Stimulated activated CD8-positive, alpha-beta memory T cell treated with anti-CD3 and anti-CD28 coated beads, Interleukin-4, amount 100 ng/mL, for 4 hours (primary cell): ENCODE results near the gene ARGLU1.

Source experiments
- DNase-seq, 2 donors: peaks; one replicate each; pipeline ENCODE4 v3.0.0-alpha.2; 2020; ENCODE audit warnings: low read depth in 2 of 2, low spot score in 1 of 2

The ARGLU1 gene

DNA sequence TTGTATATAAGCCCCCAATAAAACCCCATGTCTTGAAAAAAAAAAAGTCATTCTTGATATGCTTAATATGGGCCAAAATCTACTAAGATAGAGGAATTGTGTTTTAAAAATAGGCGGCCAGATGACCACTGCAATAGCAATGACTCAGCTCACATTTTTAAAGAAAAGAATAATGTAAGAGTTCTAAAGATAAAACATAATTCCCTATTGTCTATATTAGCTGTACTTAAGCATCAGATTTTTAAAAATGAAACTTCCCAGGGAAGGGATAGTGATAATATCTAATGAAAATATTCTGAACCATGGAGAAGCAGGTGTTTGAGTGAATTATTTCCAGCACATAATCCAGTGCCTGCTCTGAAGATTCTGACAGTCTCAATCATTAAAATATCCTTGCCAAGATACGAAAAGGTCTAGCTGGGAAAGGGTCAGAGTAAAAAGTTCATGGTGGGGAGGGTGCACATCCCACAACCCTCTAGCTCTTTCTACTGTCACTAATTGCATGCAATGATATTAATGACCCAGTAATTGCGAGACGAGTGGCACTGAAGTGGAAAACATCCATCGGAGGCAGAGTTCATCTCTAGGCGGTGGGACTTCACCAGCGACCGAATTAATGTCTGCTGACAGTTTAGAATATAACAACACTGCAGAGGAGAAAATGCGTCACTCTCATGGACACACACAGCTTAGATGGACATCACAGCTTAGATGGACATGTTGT lies 64.0 kb downstream of the ARGLU1 start:
- DNase-seq: no peak

DNA sequence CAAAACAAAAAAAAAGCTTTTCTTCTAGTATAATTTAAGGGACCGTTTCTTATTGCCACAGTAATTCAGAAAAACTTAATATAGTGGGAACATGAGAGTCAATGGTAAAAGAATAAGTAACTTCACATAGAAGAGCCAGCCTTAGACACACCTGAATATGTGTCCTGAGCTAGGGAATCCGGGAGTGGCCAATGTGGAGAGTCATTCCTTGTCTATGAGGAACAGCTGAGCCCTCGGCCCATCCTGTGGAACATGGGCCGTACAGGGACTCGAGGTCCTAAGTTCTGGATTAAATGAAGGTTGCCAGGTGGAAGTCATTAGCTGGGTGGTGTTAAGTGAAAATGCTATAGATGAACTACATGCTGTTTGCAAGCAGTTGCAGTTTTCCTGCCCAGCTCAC lies 64.7 kb downstream of the ARGLU1 start:
- DNase-seq: no peak

DNA sequence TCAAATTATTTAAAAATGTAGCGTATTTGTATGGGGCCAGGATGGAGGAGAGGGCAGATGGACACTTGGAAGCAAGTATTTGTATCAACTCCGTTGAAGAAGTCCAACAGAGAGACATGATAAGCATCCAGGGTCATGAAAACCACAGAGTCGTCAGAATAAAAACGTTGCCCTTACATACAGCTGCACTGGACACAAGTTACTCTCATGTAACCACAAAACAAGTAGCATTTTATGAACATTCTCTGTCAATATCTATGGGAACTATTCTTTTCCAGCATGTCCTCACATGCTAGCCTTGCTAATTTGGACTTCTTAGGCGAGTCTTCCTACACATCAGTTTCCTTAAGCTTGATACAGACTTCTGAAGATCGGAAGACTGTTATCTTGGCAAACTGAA lies 67.5 kb downstream of the ARGLU1 start:
- no peak for DNase-seq

DNA sequence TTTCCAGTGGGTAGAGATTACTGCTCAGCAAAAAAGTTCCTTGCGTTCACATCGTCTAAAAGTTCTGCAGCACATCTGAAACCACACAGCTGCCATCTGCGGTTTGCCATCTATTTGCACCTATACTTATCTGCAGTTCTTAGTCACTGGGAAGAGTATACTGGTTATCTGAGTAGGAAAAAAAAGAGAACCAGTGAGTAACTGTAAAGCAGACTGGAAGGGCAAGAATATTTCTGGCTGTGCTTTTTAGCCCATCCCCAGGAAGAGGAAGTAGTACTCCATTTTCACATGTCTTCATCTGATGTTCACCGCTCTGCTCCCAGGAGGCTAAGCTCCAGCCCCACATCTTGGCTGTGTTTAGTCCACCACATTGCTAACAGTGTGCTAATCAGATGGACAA lies 68.0 kb downstream of the ARGLU1 start:
- no peak for DNase-seq

DNA sequence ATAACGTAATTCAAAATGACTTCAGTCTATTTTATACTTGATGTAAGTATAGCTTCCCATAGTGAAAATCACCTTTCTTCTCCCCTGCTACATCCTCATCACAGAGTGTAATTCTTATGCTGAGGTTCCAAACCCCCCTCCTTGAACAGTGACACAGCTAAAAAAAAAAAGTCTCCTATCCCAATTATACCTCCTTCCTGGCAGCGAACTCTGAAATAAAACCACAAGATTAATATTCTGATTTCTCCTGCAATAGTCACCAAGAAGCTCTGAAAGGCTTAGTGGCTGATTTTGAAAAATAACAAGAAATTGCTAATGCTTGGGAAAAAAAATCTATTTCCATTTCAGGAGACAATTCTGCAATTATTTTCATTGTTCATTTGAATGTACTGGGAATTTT lies 68.8 kb downstream of the ARGLU1 start:
- DNase-seq: no peak

DNA sequence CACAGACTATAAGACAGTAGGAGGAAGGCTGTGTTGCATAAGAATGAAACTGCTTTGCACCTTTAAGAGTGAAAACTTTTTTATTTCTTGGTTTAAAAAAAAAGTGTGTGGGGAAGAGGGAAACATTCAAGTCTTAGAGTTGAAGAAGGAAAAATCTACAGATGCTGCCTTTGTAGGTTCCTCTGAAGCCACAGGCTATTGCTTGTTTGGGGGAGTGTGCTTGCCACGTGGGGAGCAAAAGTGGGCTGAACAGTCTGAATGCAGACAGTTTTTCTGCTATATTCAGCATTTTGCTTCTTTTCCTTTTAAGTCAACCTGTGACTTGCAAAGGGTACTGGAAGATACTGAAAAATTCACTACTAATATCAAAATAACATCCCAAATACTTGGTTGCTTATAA lies 69.4 kb downstream of the ARGLU1 start:
- DNase-seq: no peak

DNA sequence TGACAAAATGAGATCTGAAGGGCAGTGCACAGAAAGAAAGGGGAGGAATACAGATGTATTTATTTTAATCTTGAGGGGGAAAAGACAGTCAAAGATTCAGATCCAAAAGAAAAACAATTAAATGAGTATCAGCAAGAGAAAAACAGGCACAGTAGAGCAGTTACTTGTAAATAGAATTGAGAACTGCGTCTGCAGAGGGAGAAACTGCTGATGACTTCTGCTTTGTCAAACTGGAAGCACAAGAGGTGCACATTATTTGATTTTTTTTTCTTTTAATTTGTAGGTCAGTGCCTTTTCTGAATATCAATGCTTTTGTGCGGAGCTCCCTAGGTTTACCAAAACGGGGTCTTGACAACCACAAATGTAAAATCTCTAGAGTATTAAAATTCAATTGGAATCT lies 69.8 kb downstream of the ARGLU1 start:
- DNase-seq: no peak

DNA sequence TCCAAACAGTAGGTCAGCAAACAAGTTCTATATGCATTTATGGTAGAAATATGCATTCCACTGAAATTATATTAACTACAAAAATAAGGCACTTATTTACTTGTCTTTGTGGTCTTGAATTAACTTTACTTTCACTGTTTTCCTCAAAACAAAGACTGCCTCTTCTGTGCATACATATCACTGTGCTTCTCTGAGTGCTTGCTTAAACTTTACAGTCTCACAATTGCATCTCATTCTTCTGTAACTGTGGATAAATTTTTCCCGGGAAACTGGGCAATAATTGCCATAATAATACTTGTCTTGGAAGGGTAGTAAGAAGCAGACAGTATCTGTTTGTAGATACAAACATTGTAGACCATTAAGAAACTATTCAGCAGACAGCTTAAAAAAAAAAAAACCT lies 70.9 kb downstream of the ARGLU1 start:
- DNase-seq: no peak

DNA sequence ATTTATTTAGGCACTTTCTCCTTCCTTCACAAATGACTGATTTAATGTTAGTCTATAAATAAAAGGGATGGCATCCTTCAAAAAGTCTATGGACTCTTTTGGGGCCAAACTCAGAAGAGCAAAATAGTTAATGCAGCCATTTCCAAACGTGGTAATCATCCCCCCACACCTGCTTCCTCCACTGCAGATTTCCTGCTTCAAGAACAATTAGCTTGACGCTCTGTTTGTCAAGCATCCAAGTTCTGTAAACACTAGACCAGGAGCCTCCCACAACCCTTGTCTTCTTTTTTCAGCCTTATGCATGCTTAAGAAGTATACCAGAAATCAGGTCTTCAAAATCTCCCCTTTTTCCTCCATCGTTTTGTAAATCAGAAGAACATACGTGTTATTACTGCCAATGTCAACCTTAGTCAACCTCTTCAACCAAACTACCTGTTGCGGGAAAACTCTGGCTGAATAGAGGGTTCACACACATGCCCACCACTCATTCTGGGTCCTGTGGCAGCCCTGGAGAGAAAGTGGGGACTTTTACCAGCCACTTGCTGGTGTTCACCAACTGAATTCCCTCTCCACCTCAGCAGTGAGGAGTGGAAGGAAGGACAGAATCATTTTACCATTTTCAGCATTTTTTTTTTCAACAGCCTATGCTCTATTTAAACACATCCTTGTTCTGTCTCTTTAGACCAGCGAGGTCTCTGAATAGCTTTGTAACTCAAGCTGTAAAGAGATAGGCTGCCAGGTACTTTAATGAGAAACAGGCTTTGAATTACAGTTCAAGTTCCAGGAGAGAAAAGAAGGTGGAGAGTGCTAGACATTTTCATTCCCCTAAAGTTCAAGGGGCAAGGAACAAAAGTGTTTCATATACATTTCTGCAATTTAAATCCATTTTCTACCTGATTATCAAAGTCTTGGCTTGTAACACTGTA lies 71.6 kb downstream of the ARGLU1 start:
- DNase-seq: no peak

DNA sequence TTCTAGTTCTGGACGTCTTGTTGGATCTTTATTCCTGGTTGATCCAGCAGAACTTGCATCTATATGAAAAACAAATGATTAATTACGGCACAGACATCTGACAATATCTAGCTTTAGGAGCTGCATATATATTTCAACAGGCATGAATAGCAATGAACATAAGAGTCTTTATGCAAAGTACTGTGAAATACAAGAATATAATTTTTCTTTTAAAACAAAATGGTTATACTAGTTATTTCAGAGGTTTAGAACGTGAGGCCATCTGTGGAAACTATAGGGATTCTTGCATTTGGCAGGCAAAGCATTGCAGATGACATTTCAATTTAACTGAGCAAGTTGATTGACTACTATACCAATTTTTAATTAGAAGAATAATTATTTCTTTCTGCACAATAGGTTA lies 73.0 kb downstream of the ARGLU1 start:
- no peak for DNase-seq

DNA sequence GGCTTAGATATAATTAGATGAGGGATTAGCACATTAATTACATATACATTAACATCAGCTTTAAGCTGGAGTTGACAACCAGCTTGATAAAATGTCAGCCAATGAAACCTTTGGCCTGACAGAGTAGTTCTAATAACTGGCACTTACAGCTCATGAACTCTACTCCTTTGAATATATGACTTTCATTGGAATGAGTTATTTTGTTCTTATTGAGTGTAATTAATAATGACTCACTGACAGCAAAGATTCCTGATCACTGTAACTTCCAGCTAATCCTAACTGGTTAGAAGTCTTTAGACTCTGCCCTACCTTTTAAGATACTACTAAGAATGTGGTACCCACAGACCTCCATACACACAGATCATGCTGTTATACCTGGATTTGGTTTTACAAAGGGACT lies 73.4 kb downstream of the ARGLU1 start:
- no peak for DNase-seq

DNA sequence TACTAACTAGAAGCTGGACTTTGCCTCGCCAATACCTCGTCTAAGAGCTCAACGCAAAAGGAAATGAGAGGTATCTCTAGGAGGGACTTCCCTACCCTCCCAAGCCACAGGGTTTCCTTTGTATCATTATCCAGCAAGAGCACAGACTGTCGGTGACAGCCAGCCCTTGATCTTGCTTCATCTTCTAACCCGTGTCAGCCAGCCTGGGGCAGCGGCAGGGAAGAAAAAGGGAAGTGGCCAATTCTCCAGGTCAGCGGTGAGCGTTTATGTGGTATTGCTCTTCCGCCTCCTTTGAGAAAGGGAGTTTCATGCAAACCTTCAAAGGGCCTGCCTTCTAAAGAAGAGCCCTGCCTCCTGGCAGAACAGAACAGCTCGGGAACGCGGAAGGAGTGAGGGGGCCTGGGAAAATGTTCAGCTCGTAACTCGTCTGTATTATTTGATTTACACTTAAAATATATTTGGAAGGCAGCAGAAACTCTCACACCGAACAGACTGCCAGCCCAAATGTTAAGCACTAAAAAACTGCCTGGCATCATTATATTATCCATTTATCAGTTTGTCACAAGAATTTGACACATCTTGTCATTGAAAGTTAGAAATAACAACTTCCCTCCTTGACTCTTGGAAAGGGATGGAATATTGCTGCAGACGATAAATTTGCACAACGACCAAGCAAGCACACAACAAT lies 74.3 kb downstream of the ARGLU1 start:
- DNase-seq: no peak

DNA sequence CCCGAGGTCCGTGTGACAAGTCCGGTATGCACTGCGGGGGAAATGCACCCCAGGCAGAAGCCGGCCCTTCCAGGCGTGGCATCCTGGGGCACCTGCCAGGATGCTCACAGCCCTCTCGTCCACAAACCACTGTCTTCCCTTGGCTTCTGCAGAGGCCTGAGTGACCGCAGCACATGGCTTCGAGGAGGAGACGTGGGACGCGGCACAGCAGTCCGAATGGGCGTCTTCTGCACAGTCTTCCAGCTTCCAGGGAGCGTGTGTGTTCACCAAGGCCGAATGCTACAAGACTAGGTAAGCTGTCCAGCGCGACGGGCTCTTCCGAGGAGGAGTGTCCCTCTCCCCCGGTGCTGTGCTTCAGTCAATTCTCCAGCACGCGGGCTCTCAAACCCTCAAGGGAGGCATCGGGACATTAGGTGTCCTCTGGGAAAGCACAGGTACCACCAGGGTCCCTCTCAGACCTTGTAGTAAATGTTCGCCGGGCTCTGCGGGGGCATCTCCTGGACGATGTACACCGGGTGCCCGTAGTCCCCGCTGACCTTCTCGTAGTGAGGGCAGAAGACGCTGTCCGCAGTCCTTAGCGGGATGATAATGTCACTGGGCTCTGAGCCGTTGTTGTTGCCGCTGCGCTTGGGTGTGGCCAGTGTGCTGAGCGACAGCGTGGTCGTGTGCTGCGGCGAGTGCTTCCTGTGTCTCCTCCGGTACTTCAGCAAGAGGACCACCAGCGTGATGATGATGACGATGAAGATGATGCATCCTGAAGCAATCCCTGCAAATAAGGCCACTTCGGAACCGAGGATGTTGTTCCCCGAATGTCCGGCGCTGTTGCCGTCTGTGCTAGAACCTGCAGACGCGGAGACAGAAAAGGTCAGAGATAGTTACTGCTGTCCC lies 75.1 kb downstream of the ARGLU1 start:
- DNase-seq: no peak

DNA sequence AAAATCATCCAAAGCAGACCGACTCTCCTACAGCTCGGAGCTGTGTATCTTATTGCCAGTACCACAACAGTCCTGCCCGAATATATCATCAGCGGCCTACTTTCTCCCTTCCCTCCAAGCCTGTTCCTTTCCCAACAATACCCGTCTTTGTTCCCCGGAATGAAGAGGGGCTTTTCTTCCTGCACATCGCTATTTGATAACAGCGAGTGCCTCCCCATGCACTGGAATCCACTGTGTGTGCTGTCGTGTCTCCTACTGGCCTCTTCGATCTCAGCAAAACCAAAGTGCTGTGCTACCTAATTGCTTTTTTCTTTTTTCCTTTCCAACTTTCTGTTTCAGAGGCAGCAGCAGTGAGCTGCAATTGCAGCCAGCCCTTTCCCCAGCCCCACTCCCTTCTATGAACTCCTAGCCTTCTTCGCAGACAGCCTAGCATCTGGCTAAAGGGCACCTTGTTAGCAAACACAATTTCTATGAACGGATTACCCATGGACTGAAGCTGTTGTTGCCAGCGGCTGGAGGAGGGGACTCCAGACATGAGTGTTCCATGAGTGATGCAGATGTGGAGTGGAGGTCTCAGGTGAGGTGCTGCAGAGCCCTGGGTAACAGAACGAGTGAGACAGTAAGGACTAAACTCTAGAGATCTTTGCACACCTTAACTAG lies 75.9 kb downstream of the ARGLU1 start:
- no peak for DNase-seq
